Ectodermal cell (in vitro differentiated cells): ENCODE measurements around the gene TMPRSS13.
A peak's percentile ranks its signal among the peaks of the same experiment; 100 is the strongest.
"Not testable (repeated sequence)": the region's sequence is repeated elsewhere in the genome, so short reads cannot be mapped to it uniquely, and the experiment has no call there.

ENCODE experiments used
- H3K27ac ChIP-seq: 2 replicates; pipeline ENCODE4 v1.7.0; 2013; ENCODE audit warnings: mild to moderate bottlenecking, low read depth, low read length; ENCODE audit not compliant: insufficient read depth, poor library complexity, severe bottlenecking
- H3K27me3 ChIP-seq: 2 replicates; pipeline ENCODE4 v1.7.0; 2013; ENCODE audit warnings: mild to moderate bottlenecking, low read length; ENCODE audit not compliant: insufficient read depth, control insufficient read depth, poor library complexity, severe bottlenecking
- H3K36me3 ChIP-seq: one replicate; pipeline ENCODE4 v1.7.0; 2013; ENCODE audit warnings: low read length; ENCODE audit not compliant: control insufficient read depth, insufficient read depth
- H3K4me1 ChIP-seq: one replicate; pipeline ENCODE4 v1.7.0; 2013; ENCODE audit warnings: low read length; ENCODE audit not compliant: control insufficient read depth, insufficient read depth
- H3K4me3 ChIP-seq: 2 replicates; pipeline ENCODE4 v1.7.0; 2013; ENCODE audit warnings: low read depth, low read length, control low read depth; ENCODE audit not compliant: insufficient read depth
- H3K9me3 ChIP-seq: 2 replicates; pipeline ENCODE4 v1.7.0; 2013; ENCODE audit warnings: mild to moderate bottlenecking, low read length, moderate library complexity; ENCODE audit not compliant: control insufficient read depth
- WGBS, 2 experiments: methylation state at CpG; one replicate each; pipeline ENCODE4 v1.1.7; 2013; ENCODE audit warnings: missing lambda C conversion rate in 2 of 2; 5-methylcytosine and 5-hydroxymethylcytosine counted together

TMPRSS13 gene

DNA sequence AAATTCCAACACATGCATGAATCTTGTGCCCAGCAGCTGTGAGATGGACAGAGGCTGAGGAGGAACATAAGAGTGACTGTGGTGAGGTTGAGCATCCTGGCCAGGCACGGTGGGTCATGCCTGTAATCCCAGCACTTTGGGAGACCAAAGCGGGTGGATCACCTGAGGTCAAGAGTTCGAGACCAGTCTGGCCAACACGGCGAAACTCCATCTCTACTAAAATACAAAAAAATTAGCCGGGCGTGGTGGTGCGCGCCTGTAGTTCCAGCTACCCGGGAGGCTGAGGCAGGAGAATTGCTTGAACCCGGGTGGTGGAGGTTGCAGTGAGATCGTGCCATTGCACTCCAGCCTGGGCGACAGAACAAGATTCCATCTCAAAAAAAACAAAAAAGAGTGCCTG is 63.7 kb downstream of the TMPRSS13 start:
- 95% methylated on average over 13 of the region's 13 CpGs for WGBS, 2 experiments

DNA sequence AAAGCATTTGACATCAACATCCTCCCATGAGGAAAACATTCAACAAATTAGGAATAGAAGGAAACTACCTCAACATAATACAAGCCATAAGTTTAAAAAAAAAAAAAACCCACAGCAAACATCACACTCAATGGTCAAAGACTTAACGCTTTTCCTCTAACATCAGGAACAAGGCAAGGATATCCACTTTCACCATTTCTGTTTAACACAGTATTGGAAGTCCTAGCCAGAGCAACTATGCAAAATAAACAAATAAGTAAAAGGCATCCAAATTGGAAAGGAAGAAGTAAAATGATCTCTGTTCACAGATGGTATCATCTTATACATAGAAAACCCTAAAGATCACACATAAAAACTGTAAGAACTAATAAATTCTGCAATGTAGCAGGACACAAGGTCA is 65.8 kb downstream of the TMPRSS13 start:
- WGBS, 2 experiments: 89 to 100% methylated on average over 1 of the region's 1 CpG
- Histone ChIP-seq H3K27me3 (no peaks in the 10 kb centered on the region), H3K27ac (no peak overlapping the region), H3K36me3 (no peaks in the 10 kb centered on the region), H3K4me3 (no peak overlapping the region), H3K4me1 (peaks cover 15% of the 10 kb centered on the region), H3K9me3 (no peaks in the 10 kb centered on the region)

More for the DNA sequence above, 63.7 kb downstream of the TMPRSS13 start:
- not testable (repeated sequence) for H3K36me3 ChIP-seq, H3K4me3 ChIP-seq, H3K27ac ChIP-seq, H3K9me3 ChIP-seq, H3K27me3 ChIP-seq
- peaks cover 31% of the 10 kb centered on the region for H3K4me1 ChIP-seq

DNA sequence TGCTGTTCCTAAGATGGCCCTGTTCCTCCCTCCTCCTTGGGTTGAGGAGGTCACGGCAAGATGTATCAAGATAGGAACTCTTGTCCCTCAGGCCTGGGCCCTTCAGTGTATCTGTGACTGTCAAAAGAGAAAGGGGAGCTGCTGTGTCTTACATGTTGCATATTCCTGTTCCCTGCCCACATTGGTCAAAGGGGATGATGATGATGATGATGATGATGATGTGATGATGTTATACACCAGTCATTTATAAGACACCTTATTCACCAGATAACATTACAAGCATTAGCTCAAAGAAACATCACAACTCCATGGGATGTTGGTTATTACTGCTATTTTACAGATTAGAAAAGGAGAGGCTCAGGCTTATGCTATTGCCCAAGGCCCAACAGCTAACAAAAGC is 66.4 kb downstream of the TMPRSS13 start:
- WGBS, 2 experiments: 92 to 100% methylated on average over 1 of the region's 1 CpG
- Histone ChIP-seq H3K27me3 (no peaks in the 10 kb centered on the region), H3K9me3 (no peaks in the 10 kb centered on the region), H3K27ac (no peak overlapping the region), H3K4me1 (peaks cover 15% of the 10 kb centered on the region), H3K4me3 (no peak overlapping the region), H3K36me3 (no peaks in the 10 kb centered on the region)

DNA sequence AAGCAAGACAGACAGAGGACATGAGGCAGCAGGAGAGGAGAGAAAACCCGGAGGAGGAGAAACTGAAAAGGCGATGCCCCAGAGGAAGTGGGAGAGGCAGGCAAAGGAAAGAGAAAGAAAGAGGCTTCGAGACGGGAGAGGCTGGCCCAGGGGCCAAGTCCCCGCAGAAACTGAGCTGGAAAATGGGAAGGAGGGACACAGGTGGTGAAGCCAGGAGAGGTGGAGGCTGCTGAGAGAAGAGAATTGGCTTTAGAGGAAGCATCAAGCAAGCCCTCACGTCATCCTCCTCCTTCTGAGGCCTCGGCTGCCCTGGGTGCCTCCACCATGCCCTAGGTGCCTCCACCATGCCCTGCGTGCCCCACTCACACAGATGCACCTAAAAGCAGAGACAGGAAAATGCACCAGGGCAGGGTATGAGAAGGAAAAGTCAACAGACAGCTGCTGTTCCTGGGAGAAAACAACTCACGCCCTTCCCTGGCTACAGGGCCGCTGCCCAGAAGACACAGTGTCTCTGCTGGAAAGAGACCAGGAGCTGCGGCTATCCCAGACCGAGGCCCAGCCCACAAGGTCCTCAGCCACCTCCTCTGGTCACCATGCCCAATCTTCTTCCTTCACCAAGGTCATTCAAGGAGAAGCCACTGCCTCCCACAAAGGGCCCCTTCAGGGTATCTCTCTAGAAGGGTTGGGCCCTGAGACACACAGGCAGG is 67.0 kb downstream of the TMPRSS13 start:
- Histone ChIP-seq H3K27me3 (no peaks in the 10 kb centered on the region), H3K4me3 (no peak overlapping the region), H3K36me3 (no peaks in the 10 kb centered on the region), H3K9me3 (no peaks in the 10 kb centered on the region), H3K27ac (peak overlapping the region; percentile 47), H3K4me1 (peaks cover 15% of the 10 kb centered on the region)
- WGBS, 2 experiments: 85 to 88% methylated on average over 12 of the region's 12 CpGs

DNA sequence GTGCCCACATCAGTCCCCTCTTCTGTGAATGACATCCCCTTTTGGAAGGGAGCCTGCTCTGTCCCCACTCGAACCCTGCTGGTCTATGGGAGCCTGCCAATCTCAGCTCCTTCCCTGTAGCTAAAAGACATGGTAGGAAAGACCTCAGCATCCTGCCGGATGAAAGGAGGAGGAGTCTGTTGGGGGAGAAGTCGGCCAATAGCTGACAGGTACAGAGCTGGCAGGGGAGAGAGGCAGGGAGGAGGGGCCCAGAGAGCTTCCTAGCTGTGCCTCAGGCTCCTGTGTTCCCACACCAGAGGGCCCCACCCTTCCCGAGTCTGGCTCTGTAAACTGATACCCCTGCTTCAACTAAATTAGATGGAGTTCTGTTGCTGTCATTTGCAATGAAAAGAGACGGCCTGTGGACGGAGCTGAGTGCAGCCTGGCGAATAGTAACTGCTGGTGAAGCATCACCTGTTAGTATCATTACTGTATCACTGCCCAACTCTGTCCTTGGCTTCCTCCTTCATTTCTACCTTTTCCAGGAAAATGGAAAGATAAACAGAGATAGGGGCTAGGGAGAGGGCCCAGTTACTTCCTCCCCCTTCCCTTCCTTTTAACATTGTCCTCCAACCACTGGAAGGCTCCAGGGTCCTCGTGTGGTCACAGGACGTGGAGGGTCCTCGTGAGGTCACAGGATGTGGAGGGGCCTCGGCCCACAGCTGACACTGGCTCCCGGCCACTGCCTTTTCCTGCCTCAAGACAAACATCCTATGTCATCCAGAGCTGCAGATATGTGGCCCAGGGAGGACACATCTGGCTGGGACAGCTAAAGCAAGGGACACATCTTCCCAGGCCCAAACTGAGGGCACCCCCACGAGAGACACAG is 67.8 kb downstream of the TMPRSS13 start:
- Histone ChIP-seq H3K4me3 (no peak overlapping the region), H3K27me3 (no peaks in the 10 kb centered on the region), H3K9me3 (no peaks in the 10 kb centered on the region), H3K36me3 (no peaks in the 10 kb centered on the region), H3K4me1 (peaks cover 15% of the 10 kb centered on the region), H3K27ac (peak overlapping the region; percentile 47)
- 20 to 28% methylated on average over 13 of the region's 13 CpGs for WGBS, 2 experiments

DNA sequence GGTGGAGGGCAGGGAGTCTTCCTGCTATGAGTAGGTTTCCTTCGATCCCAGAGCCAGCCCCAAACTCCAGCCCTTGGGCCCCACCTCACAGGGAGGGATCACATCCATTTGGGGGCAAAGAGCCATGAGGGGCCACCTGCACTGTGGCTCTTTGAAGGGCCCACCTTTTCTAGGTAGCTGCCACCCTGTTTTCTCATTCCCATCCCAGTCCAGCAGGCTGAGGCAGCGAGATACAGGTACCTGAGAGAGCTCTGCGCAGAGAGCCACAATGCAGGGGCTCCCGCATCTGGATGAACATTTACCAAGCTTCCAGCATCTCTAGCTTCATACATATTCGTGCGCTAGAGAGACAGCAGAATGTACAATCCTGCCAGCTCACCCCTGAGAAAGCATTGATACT is 69.1 kb downstream of the TMPRSS13 start:
- Histone ChIP-seq H3K27me3 (no peaks in the 10 kb centered on the region), H3K9me3 (no peaks in the 10 kb centered on the region)
- WGBS, 2 experiments: 89% methylated on average over 6 of the region's 6 CpGs

DNA sequence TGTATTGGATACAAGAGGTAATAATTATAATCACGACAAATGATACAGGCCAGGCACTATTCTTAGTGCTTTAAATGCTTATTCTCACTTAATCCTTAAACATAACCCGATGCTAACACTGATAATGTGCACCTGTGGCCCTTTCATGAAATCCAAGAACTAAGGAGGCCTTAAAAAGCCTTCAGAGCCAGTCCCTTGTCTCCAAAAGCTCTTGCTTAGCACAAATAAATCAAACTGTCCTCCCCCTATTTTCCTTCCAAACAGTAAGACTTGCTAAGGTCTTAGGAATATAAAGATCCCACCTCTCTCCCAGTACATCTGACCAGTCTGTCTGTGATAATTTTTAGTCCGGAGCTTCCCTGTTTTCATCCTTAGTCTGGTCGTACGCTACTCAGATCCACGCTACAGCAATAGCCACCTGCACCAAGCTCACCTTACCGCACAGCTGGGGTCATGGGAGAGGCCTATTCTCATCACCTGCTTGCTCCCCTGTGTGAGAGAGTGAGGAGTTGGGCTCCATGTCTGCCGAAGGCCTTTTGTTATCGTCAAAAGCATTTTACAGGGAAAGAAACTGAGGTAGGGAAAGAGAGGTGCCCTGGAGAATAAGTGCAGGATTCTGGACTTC is 69.6 kb downstream of the TMPRSS13 start:
- Histone ChIP-seq H3K9me3 (no peaks in the 10 kb centered on the region), H3K36me3 (no peaks in the 10 kb centered on the region), H3K27ac (no peak overlapping the region), H3K27me3 (no peaks in the 10 kb centered on the region), H3K4me1 (peaks cover 21% of the 10 kb centered on the region), H3K4me3 (no peak overlapping the region)
- WGBS, 2 experiments: 85 to 86% methylated on average over 9 of the region's 9 CpGs

More for the DNA sequence above, 69.1 kb downstream of the TMPRSS13 start:
- Histone ChIP-seq H3K27ac (no peak overlapping the region), H3K4me3 (no peak overlapping the region), H3K4me1 (peaks cover 21% of the 10 kb centered on the region), H3K36me3 (no peaks in the 10 kb centered on the region)

DNA sequence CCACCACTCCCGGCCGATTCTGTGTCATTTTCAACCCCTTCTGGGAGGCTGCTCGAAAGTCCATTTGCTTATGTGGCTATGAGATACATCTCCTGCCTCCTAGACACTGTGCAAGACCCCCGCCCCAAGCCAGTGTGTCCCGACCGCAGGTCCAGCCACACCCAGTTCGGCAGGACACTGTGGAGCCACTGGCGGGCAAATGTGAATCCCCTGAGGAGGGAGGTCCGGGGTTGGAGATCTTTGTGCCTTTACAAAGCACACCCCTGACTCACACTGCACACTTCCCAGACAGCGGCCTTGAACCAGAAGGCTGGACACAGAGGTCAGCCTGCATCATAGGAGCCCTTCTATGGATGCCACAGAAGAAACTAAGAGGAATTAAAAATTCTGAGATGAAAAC is 70.1 kb downstream of the TMPRSS13 start:
- H3K27me3 ChIP-seq: no peaks in the 10 kb centered on the region
- WGBS, 2 experiments: 91 to 92% methylated on average over 10 of the region's 10 CpGs
- H3K4me3 ChIP-seq: no peak overlapping the region
- H3K36me3 ChIP-seq: no peaks in the 10 kb centered on the region
- no peak overlapping the region for H3K27ac ChIP-seq
- peaks cover 21% of the 10 kb centered on the region for H3K4me1 ChIP-seq
- H3K9me3 ChIP-seq: no peaks in the 10 kb centered on the region

DNA sequence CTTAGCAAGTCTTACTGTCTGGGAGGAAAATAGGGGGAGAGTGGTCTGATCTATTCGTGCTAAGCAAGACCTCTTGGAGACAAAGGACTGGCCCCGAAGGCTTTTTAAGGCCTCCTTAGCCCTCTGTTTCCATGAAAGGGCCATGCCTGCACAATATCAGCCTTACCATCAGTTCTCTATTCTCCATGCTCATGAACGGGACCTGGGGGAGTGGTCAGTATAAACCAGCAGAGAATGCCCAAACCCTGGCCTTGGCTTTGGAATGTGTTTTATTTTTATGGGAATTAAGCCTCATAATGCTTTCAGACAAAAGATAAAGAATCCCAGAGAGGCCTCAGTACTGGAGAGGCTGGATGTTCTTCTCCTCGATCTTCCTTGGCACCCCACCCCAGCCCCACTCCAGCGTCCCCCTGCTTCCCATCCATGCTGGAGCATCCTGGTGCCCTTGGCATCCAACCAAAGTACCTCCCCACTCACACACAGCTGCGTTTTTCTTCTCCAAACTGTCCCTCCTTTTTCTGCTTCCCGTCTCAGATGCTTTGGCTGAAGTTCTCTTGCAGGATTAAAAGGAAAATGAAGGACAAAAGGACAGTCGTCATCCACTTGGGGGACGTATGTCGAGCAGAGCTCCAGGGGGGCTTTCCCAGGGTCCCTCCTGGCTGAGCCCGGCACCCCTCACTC is 71.3 kb downstream of the TMPRSS13 start:
- Histone ChIP-seq H3K27ac (no peak overlapping the region), H3K4me3 (no peak overlapping the region), H3K4me1 (peaks cover 21% of the 10 kb centered on the region), H3K27me3 (no peaks in the 10 kb centered on the region), H3K9me3 (no peaks in the 10 kb centered on the region), H3K36me3 (no peaks in the 10 kb centered on the region)
- WGBS, 2 experiments: 91% methylated on average over 11 of the region's 11 CpGs
